ENCODE results near the gene RELL1. TPM values are rescaled to one million over a fixed set of nuclear protein-coding genes. Genes with fewer than 3 reads are reported as not detected.

Gene RELL1
- total RNA-seq (2014; rRNA removed; shearing (Covaris generic); ENCODE audit: low replicate concordance) = 14.4 and 28.9 TPM in 2 replicates

- Histone ChIP-seq H3K4me3 (peak within 1 kb of the TSS; percentile 80), H3K36me3 (no peaks in the 10 kb centered on the region), H3K9me3 (no peaks in the 10 kb centered on the region), H3K27me3 (no peaks in the 10 kb centered on the region)
- peak; percentile 94 for DNase-seq
Measured at GRCh38 chr4:37686373-37687193, at the start of gene RELL1. Gene RELL1 (minus strand): TSS chr4:37686376. CDS start chr4:37686287, 89 bp downstream.

GRCh38 chr4:37735578-37735977 lies 49.4 kb upstream of the RELL1 start:
- Histone ChIP-seq H3K4me3 (no peak overlapping the region), H3K27me3 (no peaks in the 10 kb centered on the region), H3K9me3 (no peaks in the 10 kb centered on the region; the same call in 1 of the 2 replicates), H3K36me3 (no peaks in the 10 kb centered on the region)
- DNase-seq = no peak

- Histone ChIP-seq H3K36me3 (no peaks in the 10 kb centered on the region), H3K4me3 (no peak overlapping the region), H3K9me3 (no peaks in the 10 kb centered on the region; the same call in 1 of the 2 replicates), H3K27me3 (no peaks in the 10 kb centered on the region)
- DNase-seq = no peak
Measured at GRCh38 chr4:37734989-37735388, 48.8 kb upstream of the RELL1 start.

- H3K9me3 ChIP-seq = no peaks in the 10 kb centered on the region; the same call in 1 of the 2 replicates
- H3K27me3 ChIP-seq = no peaks in the 10 kb centered on the region
- DNase-seq = no peak
- no peaks in the 10 kb centered on the region for H3K36me3 ChIP-seq
- H3K4me3 ChIP-seq = no peak overlapping the region
Measured at GRCh38 chr4:37733240-37733867, 47.2 kb upstream of the RELL1 start.

- Histone ChIP-seq H3K27me3 (no peaks in the 10 kb centered on the region), H3K36me3 (no peaks in the 10 kb centered on the region), H3K9me3 (no peaks in the 10 kb centered on the region; the same call in 1 of the 2 replicates), H3K4me3 (no peak overlapping the region)
- DNase-seq = no peak
Measured at GRCh38 chr4:37732526-37733186, 46.5 kb upstream of the RELL1 start.

- H3K36me3 ChIP-seq = no peaks in the 10 kb centered on the region
- no peak overlapping the region for H3K4me3 ChIP-seq
- H3K9me3 ChIP-seq = no peaks in the 10 kb centered on the region
- no peaks in the 10 kb centered on the region for H3K27me3 ChIP-seq
- DNase-seq = no peak
Measured at GRCh38 chr4:37729649-37730004, 43.5 kb upstream of the RELL1 start.

GRCh38 chr4:37728064-37728463 lies 41.9 kb upstream of the RELL1 start:
- Histone ChIP-seq H3K4me3 (no peak overlapping the region), H3K27me3 (no peaks in the 10 kb centered on the region), H3K9me3 (no peaks in the 10 kb centered on the region), H3K36me3 (no peaks in the 10 kb centered on the region)
- no peak for DNase-seq

- Histone ChIP-seq H3K36me3 (no peaks in the 10 kb centered on the region), H3K27me3 (no peaks in the 10 kb centered on the region), H3K4me3 (no peak overlapping the region), H3K9me3 (no peaks in the 10 kb centered on the region)
- DNase-seq = no peak
Measured at GRCh38 chr4:37727635-37728034, 41.5 kb upstream of the RELL1 start.

GRCh38 chr4:37726666-37727065 lies 40.5 kb upstream of the RELL1 start:
- DNase-seq = no peak
- no peaks in the 10 kb centered on the region for H3K27me3 ChIP-seq
- no peak overlapping the region for H3K4me3 ChIP-seq
- no peaks in the 10 kb centered on the region for H3K36me3 ChIP-seq
- H3K9me3 ChIP-seq = no peaks in the 10 kb centered on the region

GRCh38 chr4:37725718-37726117 lies 39.5 kb upstream of the RELL1 start:
- H3K4me3 ChIP-seq = no peak overlapping the region
- no peaks in the 10 kb centered on the region for H3K36me3 ChIP-seq
- H3K9me3 ChIP-seq = no peaks in the 10 kb centered on the region
- DNase-seq = no peak
- no peaks in the 10 kb centered on the region for H3K27me3 ChIP-seq

- H3K4me3 ChIP-seq = no peak overlapping the region
- H3K27me3 ChIP-seq = no peaks in the 10 kb centered on the region
- no peaks in the 10 kb centered on the region for H3K36me3 ChIP-seq
- H3K9me3 ChIP-seq = no peaks in the 10 kb centered on the region
- no peak for DNase-seq
Measured at GRCh38 chr4:37723067-37723466, 36.9 kb upstream of the RELL1 start.

GRCh38 chr4:37721995-37722638 lies 35.9 kb upstream of the RELL1 start:
- no peak for DNase-seq
- Histone ChIP-seq H3K36me3 (no peaks in the 10 kb centered on the region), H3K27me3 (no peaks in the 10 kb centered on the region), H3K9me3 (no peaks in the 10 kb centered on the region), H3K4me3 (no peak overlapping the region)

GRCh38 chr4:37719021-37719420 lies 32.8 kb upstream of the RELL1 start:
- Histone ChIP-seq H3K27me3 (no peaks in the 10 kb centered on the region), H3K9me3 (no peaks in the 10 kb centered on the region), H3K4me3 (no peak overlapping the region), H3K36me3 (no peaks in the 10 kb centered on the region)
- no peak for DNase-seq

GRCh38 chr4:37717576-37717975 lies 31.4 kb upstream of the RELL1 start:
- no peaks in the 10 kb centered on the region for H3K9me3 ChIP-seq
- no peak overlapping the region for H3K4me3 ChIP-seq
- no peaks in the 10 kb centered on the region for H3K27me3 ChIP-seq
- DNase-seq = peak; percentile 52
- H3K36me3 ChIP-seq = no peaks in the 10 kb centered on the region

- no peaks in the 10 kb centered on the region for H3K36me3 ChIP-seq
- no peaks in the 10 kb centered on the region; the same call in 1 of the 2 replicates for H3K27me3 ChIP-seq
- no peaks in the 10 kb centered on the region for H3K9me3 ChIP-seq
- H3K4me3 ChIP-seq = no peak overlapping the region
- DNase-seq = no peak
Measured at GRCh38 chr4:37715889-37716402, 29.8 kb upstream of the RELL1 start.

GRCh38 chr4:37710491-37710890 lies 24.3 kb upstream of the RELL1 start:
- Histone ChIP-seq H3K36me3 (no peaks in the 10 kb centered on the region), H3K9me3 (no peaks in the 10 kb centered on the region), H3K27me3 (no peaks in the 10 kb centered on the region; the same call in 1 of the 2 replicates), H3K4me3 (no peak overlapping the region)
- no peak for DNase-seq

- no peaks in the 10 kb centered on the region for H3K9me3 ChIP-seq
- no peaks in the 10 kb centered on the region for H3K36me3 ChIP-seq
- DNase-seq = no peak
- H3K4me3 ChIP-seq = no peak overlapping the region
- H3K27me3 ChIP-seq = no peaks in the 10 kb centered on the region
Measured at GRCh38 chr4:37706032-37706431, 19.9 kb upstream of the RELL1 start.
